Airway epithelial cell (primary cell): ENCODE data around the gene MKRN2OS. TPM values are rescaled to one million over a fixed set of nuclear protein-coding genes. Genes with fewer than 3 reads are reported as not detected.

Experiments
- total RNA-seq: library from RNA; depleted of rRNA; stranded (reverse); fragments of >200 nt; gene quantifications from 2 replicates; pipeline ENCODE4 v1.2.3, GENCODE V29; 2015

MKRN2OS gene
- 2.5 and 3.1 TPM in 2 replicates for total RNA-seq

GRCh38 chr3:12545473-12545791 lies at the start of gene MKRN2OS:
Gene MKRN2OS, minus strand, starts transcription at chr3:12545499. Its CDS starts 35 bp downstream, at chr3:12545464.

GRCh38 chr3:12556690-12557472 lies 11.6 kb upstream of the MKRN2OS start, which contains the start of gene MKRN2:
Gene MKRN2, plus strand, starts transcription at chr3:12557087. Its CDS starts 64 bp downstream, at chr3:12557151.

Other genes starting within 250 kb of the MKRN2OS start
- 8.7 and 11.5 TPM in 2 replicates for gene TSEN2, start 61.0 kb downstream of the MKRN2OS start, total RNA-seq
- 27.0 and 31.9 TPM in 2 replicates for gene MKRN2, start 11.6 kb upstream of the MKRN2OS start, total RNA-seq
- gene RAF1, start 118.6 kb upstream of the MKRN2OS start, total RNA-seq: 51.6 and 62.2 TPM in 2 replicates
- 61.0 and 61.1 TPM in 2 replicates for gene TMEM40, start 213.8 kb upstream of the MKRN2OS start, total RNA-seq